ENCODE data around the gene POLN. TPM values are rescaled to one million over a fixed set of nuclear protein-coding genes. Genes with fewer than 3 reads are reported as not detected.

POLN gene
- total RNA-seq, result 3.1 and 5.9 TPM in 2 replicates

GRCh38 chr4:2241410-2242353, at the start of gene POLN, which contains the start of gene HAUS3:
POLN (minus strand) TSS chr4:2242121; CDS start chr4:2229231, 12,890 bp downstream.
HAUS3 (minus strand) TSS chr4:2242121; CDS start chr4:2240946, 1,175 bp downstream.

GRCh38 chr4:2261853-2262144, 19.9 kb upstream of the POLN start, which contains the start of gene MXD4:
MXD4 (minus strand) TSS chr4:2262109; CDS start chr4:2261980, 129 bp downstream.

GRCh38 chr4:2059046-2059725, 182.7 kb downstream of the POLN start, which contains the start of gene NAT8L:
NAT8L (plus strand) TSS chr4:2059327; CDS start chr4:2059512, 185 bp downstream.

Other genes starting within 250 kb of the POLN start
- 13.0 and 16.1 TPM in 2 replicates for gene NELFA, start 233.1 kb downstream of the POLN start, total RNA-seq
- 0.09 and 0.38 TPM in 2 replicates for gene NAT8L, start 182.8 kb downstream of the POLN start, total RNA-seq
- 8.9 and 10.4 TPM in 2 replicates for gene HAUS3, start within 50 bp of the POLN start, total RNA-seq
- 70.3 and 94.7 TPM in 2 replicates for gene MXD4, start 20.0 kb upstream of the POLN start, total RNA-seq
- 4.0 and 12.3 TPM in 2 replicates for gene ZFYVE28, start 176.5 kb upstream of the POLN start, total RNA-seq
- gene CFAP99, start 176.8 kb upstream of the POLN start, total RNA-seq, result under 0.01 and 0.09 TPM in 2 replicates
- gene RNF4, start 227.0 kb upstream of the POLN start, total RNA-seq, result 44.1 and 54.0 TPM in 2 replicates

All from endothelial cell of coronary artery (primary cell).